GM18907 (cell line): ENCODE results near the gene DXO.
"Not testable (repeated sequence)": the region's sequence is repeated elsewhere in the genome, so short reads cannot be mapped to it uniquely, and the experiment has no call there.

Source experiments
- ATAC-seq: cut with Tn5 transposase; IDR thresholded peaks from one replicate; pipeline ENCODE4 v1.9.1; 2021; ENCODE audit warnings: mild to moderate bottlenecking, moderate library complexity; ENCODE audit not compliant: unreplicated experiment

The DXO gene

GRCh38 chr6:31980195-31980876 is 8.4 kb upstream of the DXO start:
- not testable (repeated sequence) for ATAC-seq

- no peak for ATAC-seq
These were observed 7.4 kb upstream of the DXO start for GRCh38 chr6:31979238-31979898.

- ATAC-seq: no peak
These were observed 6.9 kb upstream of the DXO start for GRCh38 chr6:31978831-31979230.

- ATAC-seq: no peak
These were observed 6.0 kb upstream of the DXO start for GRCh38 chr6:31977816-31978431.

- not testable (repeated sequence) for ATAC-seq
These were observed 4.1 kb upstream of the DXO start for GRCh38 chr6:31976065-31976464.

- ATAC-seq: no peak
These were observed 892 bp upstream of the DXO start for GRCh38 chr6:31972709-31973350.

- ATAC-seq: peak; percentile 4
These were observed 502 bp downstream of the DXO start for GRCh38 chr6:31971279-31971992.

GRCh38 chr6:31970604-31971271 is 1.2 kb downstream of the DXO start:
- no peak for ATAC-seq

- ATAC-seq: no peak
These were observed 2.0 kb downstream of the DXO start for GRCh38 chr6:31969712-31970603.

GRCh38 chr6:31968791-31969711 is 2.9 kb downstream of the DXO start:
- no peak for ATAC-seq

GRCh38 chr6:31968326-31968725 is 3.6 kb downstream of the DXO start:
- no peak for ATAC-seq

GRCh38 chr6:31967926-31968320 is 4.0 kb downstream of the DXO start:
- no peak for ATAC-seq

GRCh38 chr6:31966997-31967925 is 4.7 kb downstream of the DXO start:
- ATAC-seq: no peak

- no peak for ATAC-seq
These were observed 5.4 kb downstream of the DXO start for GRCh38 chr6:31966506-31966905.

GRCh38 chr6:31965700-31966099 is 6.2 kb downstream of the DXO start:
- ATAC-seq: no peak

GRCh38 chr6:31963921-31964320 is 8.0 kb downstream of the DXO start:
- no peak for ATAC-seq

- no peak for ATAC-seq
These were observed 10.3 kb downstream of the DXO start for GRCh38 chr6:31961616-31962015.
